ENCODE measurements around the gene NPVF. TPM values are rescaled to one million over a fixed set of nuclear protein-coding genes. Genes with fewer than 3 reads are reported as not detected.

NPVF gene
- total RNA-seq, 1 donor from 2014 or later: not detected

Other genes starting within 250 kb of the NPVF start
- gene OSBPL3, start 248.3 kb downstream of the NPVF start, total RNA-seq: 14.1 and 16.3 TPM in 2 replicates
- gene CYCS, start 103.2 kb downstream of the NPVF start, total RNA-seq: 26.2 and 34.3 TPM in 2 replicates